SU-DHL-6 (cell line): Measurements from ENCODE around the gene VAV3.

Experiments used
- EZH2phosphoT487 ChIP-seq: fragments of 200-600 bp; sonication (generic), shearing (Covaris generic); conservative IDR thresholded peaks from 2 replicates; pipeline ENCODE4 v1.6.1; 2018; ENCODE audit warnings: mild to moderate bottlenecking, antibody characterized with exemption, low read length, moderate library complexity, mixed read lengths
- TF ChIP-seq, protein P1 (sequence below): fragments of 200-600 bp; sonication (generic); IDR thresholded peaks from one replicate; pipeline ENCODE4 v1.5.1; 2017; ENCODE audit warnings: antibody characterized with exemption, mild to moderate bottlenecking, low read length, moderate library complexity; ENCODE audit not compliant: insufficient read depth, poor library complexity, severe bottlenecking

GRCh38 chr1:107875689-107876088 is 89.3 kb downstream of the VAV3 start:
- TF ChIP-seq, protein P1, sequence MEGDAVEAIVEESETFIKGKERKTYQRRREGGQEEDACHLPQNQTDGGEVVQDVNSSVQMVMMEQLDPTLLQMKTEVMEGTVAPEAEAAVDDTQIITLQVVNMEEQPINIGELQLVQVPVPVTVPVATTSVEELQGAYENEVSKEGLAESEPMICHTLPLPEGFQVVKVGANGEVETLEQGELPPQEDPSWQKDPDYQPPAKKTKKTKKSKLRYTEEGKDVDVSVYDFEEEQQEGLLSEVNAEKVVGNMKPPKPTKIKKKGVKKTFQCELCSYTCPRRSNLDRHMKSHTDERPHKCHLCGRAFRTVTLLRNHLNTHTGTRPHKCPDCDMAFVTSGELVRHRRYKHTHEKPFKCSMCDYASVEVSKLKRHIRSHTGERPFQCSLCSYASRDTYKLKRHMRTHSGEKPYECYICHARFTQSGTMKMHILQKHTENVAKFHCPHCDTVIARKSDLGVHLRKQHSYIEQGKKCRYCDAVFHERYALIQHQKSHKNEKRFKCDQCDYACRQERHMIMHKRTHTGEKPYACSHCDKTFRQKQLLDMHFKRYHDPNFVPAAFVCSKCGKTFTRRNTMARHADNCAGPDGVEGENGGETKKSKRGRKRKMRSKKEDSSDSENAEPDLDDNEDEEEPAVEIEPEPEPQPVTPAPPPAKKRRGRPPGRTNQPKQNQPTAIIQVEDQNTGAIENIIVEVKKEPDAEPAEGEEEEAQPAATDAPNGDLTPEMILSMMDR, result no peak
- no peak for TF ChIP-seq EZH2phosphoT487
